Fibroblast of peridontal ligament (primary cell): ENCODE results near the gene RSBN1.

Experiments
- DNase-seq: peaks from one replicate; pipeline ENCODE4 v3.0.0-alpha.2; 2010; ENCODE audit errors: extremely low read depth

RSBN1 gene

GRCh38 chr1:113811888-113812660 is at the start of gene RSBN1:
RSBN1 (minus strand) TSS chr1:113812476; CDS start chr1:113812412, 64 bp downstream.
- peak; percentile 98 for DNase-seq

- DNase-seq, result no peak
Observed at GRCh38 chr1:113861641-113862040, 49.4 kb upstream of the RSBN1 start.

- peak; percentile 72 for DNase-seq
Observed at GRCh38 chr1:113860891-113861290, 48.6 kb upstream of the RSBN1 start.

- no peak for DNase-seq
Observed at GRCh38 chr1:113859478-113860175, 47.4 kb upstream of the RSBN1 start.

GRCh38 chr1:113858982-113859381 is 46.7 kb upstream of the RSBN1 start:
- DNase-seq, result no peak

GRCh38 chr1:113858418-113858817 is 46.1 kb upstream of the RSBN1 start:
- no peak for DNase-seq

GRCh38 chr1:113857776-113858175 is 45.5 kb upstream of the RSBN1 start:
- no peak for DNase-seq

GRCh38 chr1:113856401-113856790 is 44.1 kb upstream of the RSBN1 start:
- DNase-seq, result no peak

GRCh38 chr1:113855630-113856400 is 43.5 kb upstream of the RSBN1 start:
- no peak for DNase-seq

- no peak for DNase-seq
Observed at GRCh38 chr1:113854234-113854633, 42.0 kb upstream of the RSBN1 start.

- peak; percentile 31 for DNase-seq
Observed at GRCh38 chr1:113852694-113853093, 40.4 kb upstream of the RSBN1 start.

- no peak for DNase-seq
Observed at GRCh38 chr1:113850127-113850796, 38.0 kb upstream of the RSBN1 start.

GRCh38 chr1:113849072-113849471 is 36.8 kb upstream of the RSBN1 start:
- DNase-seq, result no peak

- DNase-seq, result no peak
Observed at GRCh38 chr1:113846391-113847035, 34.2 kb upstream of the RSBN1 start.

- no peak for DNase-seq
Observed at GRCh38 chr1:113836534-113836933, 24.3 kb upstream of the RSBN1 start.

GRCh38 chr1:113835686-113836290 is 23.5 kb upstream of the RSBN1 start:
- DNase-seq, result peak; percentile 80

- DNase-seq, result no peak
Observed at GRCh38 chr1:113834716-113835115, 22.4 kb upstream of the RSBN1 start.

- DNase-seq, result peak; percentile 41
Observed at GRCh38 chr1:113830039-113830438, 17.8 kb upstream of the RSBN1 start.

- DNase-seq, result no peak
Observed at GRCh38 chr1:113821916-113822315, 9.6 kb upstream of the RSBN1 start.

GRCh38 chr1:113818578-113818977 is 6.3 kb upstream of the RSBN1 start:
- DNase-seq, result no peak

- DNase-seq, result no peak
Observed at GRCh38 chr1:113813218-113813617, 942 bp upstream of the RSBN1 start.
